ACC112 (cell line): Measurements from ENCODE around the gene PIGU.
"Not testable (repeated sequence)": the region's sequence is repeated elsewhere in the genome, so short reads cannot be mapped to it uniquely, and the experiment has no call there.

Source experiments
- H2AFZ ChIP-seq: fragments of 200-600 bp; sonication (generic); one replicate; pipeline ENCODE4 v1.6.0; 2017; ENCODE audit warnings: antibody characterized with exemption, low read length; ENCODE audit not compliant: unreplicated experiment
- H3K27ac ChIP-seq: fragments of 200-600 bp; sonication (generic); 2 replicates; pipeline ENCODE4 v1.5.1; 2014; ENCODE audit warnings: low read depth, mild to moderate bottlenecking, antibody characterized with exemption, low read length, moderate library complexity
- H3K27me3 ChIP-seq: fragments of 200-600 bp; sonication (generic); 2 replicates; pipeline ENCODE4 v1.6.1; 2014; ENCODE audit warnings: mild to moderate bottlenecking, antibody characterized with exemption, low read length, moderate library complexity, mixed read lengths; ENCODE audit not compliant: insufficient read depth
- H3K36me3 ChIP-seq: fragments of 200-600 bp; sonication (generic); 2 replicates; pipeline ENCODE4 v1.6.1; 2016; ENCODE audit warnings: mild to moderate bottlenecking, antibody characterized with exemption, low read length, moderate library complexity, mixed read lengths; ENCODE audit not compliant: insufficient read depth
- H3K4me1 ChIP-seq: fragments of 200-600 bp; sonication (generic); one replicate; pipeline ENCODE4 v1.6.1; 2016; ENCODE audit warnings: low read length, mixed read lengths; ENCODE audit not compliant: insufficient read depth, unreplicated experiment, control insufficient read depth
- H3K4me3 ChIP-seq: fragments of 200-600 bp; sonication (generic); 2 replicates; pipeline ENCODE4 v1.5.1; 2014; ENCODE audit warnings: mild to moderate bottlenecking, low read depth, low read length
- H3K79me2 ChIP-seq: fragments of 200-600 bp; sonication (generic); one replicate; pipeline ENCODE4 v1.6.0; 2016; ENCODE audit warnings: low read length; ENCODE audit not compliant: control insufficient read depth, unreplicated experiment, insufficient read depth

PIGU gene

GRCh38 chr20:34529742-34530141 lies 147.2 kb downstream of the PIGU start:
- Histone ChIP-seq H3K27me3 (no peaks in the 10 kb centered on the region), H3K27ac (no peak overlapping the region), H3K4me3 (no peak overlapping the region), H3K79me2 (peaks cover 25% of the 10 kb centered on the region), H2AFZ (no peak overlapping the region), H3K4me1 (peaks cover 20% of the 10 kb centered on the region), H3K36me3 (peaks cover 34% of the 10 kb centered on the region)

- Histone ChIP-seq H3K79me2 (peaks cover 32% of the 10 kb centered on the region), H3K4me1 (peaks cover 26% of the 10 kb centered on the region), H3K4me3 (no peak overlapping the region), H2AFZ (no peak overlapping the region), H3K36me3 (peaks cover 32% of the 10 kb centered on the region), H3K27ac (no peak overlapping the region), H3K27me3 (no peaks in the 10 kb centered on the region)
Measured at GRCh38 chr20:34528921-34529297, 148.0 kb downstream of the PIGU start.

GRCh38 chr20:34527016-34527415 lies 149.9 kb downstream of the PIGU start:
- H3K4me3 ChIP-seq, result no peak overlapping the region
- peaks cover 45% of the 10 kb centered on the region for H3K79me2 ChIP-seq
- H3K36me3 ChIP-seq, result peaks cover 26% of the 10 kb centered on the region
- H3K27ac ChIP-seq, result peak overlapping the region; percentile 82
- H3K27me3 ChIP-seq, result no peaks in the 10 kb centered on the region
- H2AFZ ChIP-seq, result no peak overlapping the region
- H3K4me1 ChIP-seq, result peaks cover 40% of the 10 kb centered on the region

- peaks cover 50% of the 10 kb centered on the region for H3K79me2 ChIP-seq
- H3K27ac ChIP-seq, result peak overlapping the region; percentile 82
- peaks cover 40% of the 10 kb centered on the region for H3K4me1 ChIP-seq
- H2AFZ ChIP-seq, result no peak overlapping the region
- H3K27me3 ChIP-seq, result no peaks in the 10 kb centered on the region
- H3K4me3 ChIP-seq, result peak overlapping the region; percentile 21; the same call in 1 of the 2 replicates
- H3K36me3 ChIP-seq, result peaks cover 26% of the 10 kb centered on the region
Measured at GRCh38 chr20:34526466-34526865, 150.4 kb downstream of the PIGU start.

- no peak overlapping the region for H2AFZ ChIP-seq
- H3K27ac ChIP-seq, result peak overlapping the region; percentile 82
- no peaks in the 10 kb centered on the region for H3K27me3 ChIP-seq
- H3K4me3 ChIP-seq, result 0 out of 2 replicates have a peak overlapping the region, but pooled peaks have one; percentile 21
- peaks cover 23% of the 10 kb centered on the region for H3K36me3 ChIP-seq
- peaks cover 54% of the 10 kb centered on the region for H3K79me2 ChIP-seq
- H3K4me1 ChIP-seq, result peaks cover 40% of the 10 kb centered on the region
Measured at GRCh38 chr20:34525709-34526416, 151.0 kb downstream of the PIGU start.

- peaks cover 55% of the 10 kb centered on the region for H3K79me2 ChIP-seq
- no peak overlapping the region for H3K4me3 ChIP-seq
- no peaks in the 10 kb centered on the region for H3K27me3 ChIP-seq
- H2AFZ ChIP-seq, result no peak overlapping the region
- H3K4me1 ChIP-seq, result peaks cover 40% of the 10 kb centered on the region
- peaks cover 20% of the 10 kb centered on the region for H3K36me3 ChIP-seq
- H3K27ac ChIP-seq, result peak overlapping the region; percentile 82
Measured at GRCh38 chr20:34525342-34525708, 151.6 kb downstream of the PIGU start.

GRCh38 chr20:34524426-34524825 lies 152.5 kb downstream of the PIGU start:
- peaks cover 61% of the 10 kb centered on the region for H3K79me2 ChIP-seq
- peaks cover 13% of the 10 kb centered on the region for H3K36me3 ChIP-seq
- peaks cover 40% of the 10 kb centered on the region for H3K4me1 ChIP-seq
- peak overlapping the region; percentile 76; the same call in 1 of the 2 replicates for H3K27ac ChIP-seq
- no peaks in the 10 kb centered on the region for H3K27me3 ChIP-seq
- no peak overlapping the region for H2AFZ ChIP-seq
- H3K4me3 ChIP-seq, result no peak overlapping the region

- no peak overlapping the region for H2AFZ ChIP-seq
- H3K36me3 ChIP-seq, result peaks cover 13% of the 10 kb centered on the region
- H3K27me3 ChIP-seq, result no peaks in the 10 kb centered on the region
- H3K4me3 ChIP-seq, result no peak overlapping the region
- H3K79me2 ChIP-seq, result peaks cover 69% of the 10 kb centered on the region
- H3K27ac ChIP-seq, result peak overlapping the region; percentile 76
- peaks cover 40% of the 10 kb centered on the region for H3K4me1 ChIP-seq
Measured at GRCh38 chr20:34522969-34523871, 153.7 kb downstream of the PIGU start.

GRCh38 chr20:34519841-34520240 lies 157.1 kb downstream of the PIGU start:
- not testable (repeated sequence) for H3K27ac ChIP-seq, H3K4me3 ChIP-seq, H3K27me3 ChIP-seq, H3K36me3 ChIP-seq, H2AFZ ChIP-seq
- H3K79me2 ChIP-seq, result peaks cover 60% of the 10 kb centered on the region
- H3K4me1 ChIP-seq, result peaks cover 26% of the 10 kb centered on the region

- H3K27ac ChIP-seq, H3K27me3 ChIP-seq, H2AFZ ChIP-seq, H3K36me3 ChIP-seq, H3K4me3 ChIP-seq: not testable (repeated sequence)
- Histone ChIP-seq H3K4me1 (peaks cover 21% of the 10 kb centered on the region), H3K79me2 (peaks cover 52% of the 10 kb centered on the region)
Measured at GRCh38 chr20:34518863-34519262, 158.0 kb downstream of the PIGU start.
